Astrocyte (in vitro differentiated cells and primary cell): ENCODE data around the gene ZNF385C.

Experiments used
- EZH2 ChIP-seq: IDR thresholded peaks from 2 replicates; pipeline ENCODE4 v1.6.1; 2012; ENCODE audit warnings: mild to moderate bottlenecking, low read length, inconsistent platforms; ENCODE audit not compliant: insufficient read depth
- TF ChIP-seq, protein P1 (sequence below): IDR thresholded peaks from 2 replicates; pipeline ENCODE4 v1.5.1; 2011; ENCODE audit warnings: low read depth, mild to moderate bottlenecking, inconsistent platforms, low read length, moderate library complexity; ENCODE audit not compliant: insufficient read depth

DNA sequence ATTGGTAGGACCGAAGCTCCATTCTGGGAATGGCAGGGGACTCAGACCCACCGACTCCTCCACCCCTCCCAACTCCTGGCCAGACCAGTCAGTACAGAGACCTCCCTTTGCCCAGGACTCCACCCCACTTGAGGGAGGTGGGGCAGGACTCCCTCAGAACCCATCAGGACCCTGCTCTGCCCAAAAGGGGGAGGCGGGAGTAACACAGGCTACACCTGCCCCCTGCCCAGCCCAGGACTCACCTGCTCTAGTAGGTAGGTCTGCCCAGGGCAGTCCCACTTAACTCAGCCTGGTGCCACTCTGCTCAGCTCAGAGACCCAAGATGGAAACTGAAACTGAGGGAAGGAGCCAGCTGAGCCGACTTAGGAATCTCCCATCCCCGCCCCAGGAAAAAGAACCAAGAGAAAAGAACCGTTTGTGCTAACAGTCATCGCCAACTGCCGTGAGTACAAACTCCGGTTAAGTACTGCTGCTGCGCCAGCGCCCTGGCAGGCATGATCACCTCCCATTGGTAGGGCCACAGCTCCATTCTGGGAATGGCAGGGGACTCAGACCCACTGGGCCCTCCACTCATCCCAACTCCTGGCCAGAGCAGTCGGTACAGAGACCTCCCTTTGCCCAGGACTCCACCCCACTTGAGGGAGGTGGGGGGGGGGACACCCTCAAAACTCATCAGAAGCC is 13.7 kb upstream of the ZNF385C start:
- TF ChIP-seq, protein P1, sequence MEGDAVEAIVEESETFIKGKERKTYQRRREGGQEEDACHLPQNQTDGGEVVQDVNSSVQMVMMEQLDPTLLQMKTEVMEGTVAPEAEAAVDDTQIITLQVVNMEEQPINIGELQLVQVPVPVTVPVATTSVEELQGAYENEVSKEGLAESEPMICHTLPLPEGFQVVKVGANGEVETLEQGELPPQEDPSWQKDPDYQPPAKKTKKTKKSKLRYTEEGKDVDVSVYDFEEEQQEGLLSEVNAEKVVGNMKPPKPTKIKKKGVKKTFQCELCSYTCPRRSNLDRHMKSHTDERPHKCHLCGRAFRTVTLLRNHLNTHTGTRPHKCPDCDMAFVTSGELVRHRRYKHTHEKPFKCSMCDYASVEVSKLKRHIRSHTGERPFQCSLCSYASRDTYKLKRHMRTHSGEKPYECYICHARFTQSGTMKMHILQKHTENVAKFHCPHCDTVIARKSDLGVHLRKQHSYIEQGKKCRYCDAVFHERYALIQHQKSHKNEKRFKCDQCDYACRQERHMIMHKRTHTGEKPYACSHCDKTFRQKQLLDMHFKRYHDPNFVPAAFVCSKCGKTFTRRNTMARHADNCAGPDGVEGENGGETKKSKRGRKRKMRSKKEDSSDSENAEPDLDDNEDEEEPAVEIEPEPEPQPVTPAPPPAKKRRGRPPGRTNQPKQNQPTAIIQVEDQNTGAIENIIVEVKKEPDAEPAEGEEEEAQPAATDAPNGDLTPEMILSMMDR = no peak
- TF ChIP-seq EZH2 = no peak
